Measurements from ENCODE around the gene PSMA6.
"Not testable (repeated sequence)": the region's sequence is repeated elsewhere in the genome, so short reads cannot be mapped to it uniquely, and the experiment has no call there.

Gene PSMA6

DNA sequence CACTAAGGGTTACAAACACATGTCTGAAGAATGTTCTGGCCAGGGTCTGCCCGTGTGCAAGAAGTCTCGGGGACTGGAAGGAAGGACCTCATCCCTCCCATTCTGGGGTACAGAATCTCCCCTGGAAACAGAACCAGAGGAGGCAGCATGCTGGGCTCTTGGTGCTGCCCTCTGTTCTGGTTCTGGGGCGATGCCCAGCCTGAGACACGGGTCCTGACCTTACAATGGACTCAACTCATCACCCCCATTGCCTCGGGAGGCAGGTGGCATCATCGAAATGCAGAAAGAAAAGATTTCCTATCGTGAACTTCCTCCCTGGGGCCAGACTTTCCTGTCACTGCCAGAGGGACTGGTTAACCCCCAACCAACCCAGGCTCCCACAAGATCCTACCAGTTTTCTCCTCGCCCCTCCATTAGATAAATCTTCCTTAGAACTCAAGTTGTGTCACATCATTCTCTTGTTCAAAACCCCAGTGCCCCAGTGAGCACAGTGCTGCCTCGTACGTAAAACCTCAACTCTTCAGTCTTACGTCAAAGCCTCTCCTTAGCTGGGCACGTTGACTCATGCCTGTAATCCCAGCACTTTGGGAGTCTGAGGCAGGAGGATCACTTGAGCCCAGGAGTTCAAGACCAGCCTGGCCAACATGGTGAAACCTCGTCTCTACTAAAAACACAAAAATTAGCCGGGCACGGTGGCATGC, 52.1 kb downstream of the PSMA6 start:
- DNase-seq, result no peak

DNA sequence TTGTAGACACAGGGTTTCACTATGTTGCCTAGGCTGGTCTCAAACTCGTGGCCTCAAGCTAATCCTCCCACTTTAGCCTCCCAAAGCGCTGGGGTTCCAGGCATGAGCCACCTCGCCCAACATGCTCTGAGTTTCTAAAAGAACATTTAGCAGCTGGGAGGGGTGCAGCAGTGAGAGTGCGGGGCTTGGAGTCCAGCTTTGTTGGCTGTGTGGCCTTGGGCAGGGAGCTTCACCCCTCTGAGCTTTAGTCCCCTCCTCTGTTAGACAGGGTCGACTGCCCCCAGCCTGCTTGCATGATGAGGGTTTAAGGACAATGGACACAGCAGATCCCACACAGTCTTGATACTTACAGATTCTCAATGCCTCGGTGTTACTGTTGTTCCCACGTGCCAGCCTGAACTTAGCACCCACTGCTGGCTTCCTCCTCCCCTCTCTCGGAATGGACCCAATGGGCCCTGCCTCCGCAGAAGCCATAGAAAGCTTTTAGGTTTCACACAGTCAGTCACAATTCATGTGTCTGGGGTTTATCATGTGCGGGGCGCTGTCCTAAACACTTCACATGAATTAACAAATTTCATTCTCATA, 54.6 kb downstream of the PSMA6 start:
- DNase-seq, result no peak

DNA sequence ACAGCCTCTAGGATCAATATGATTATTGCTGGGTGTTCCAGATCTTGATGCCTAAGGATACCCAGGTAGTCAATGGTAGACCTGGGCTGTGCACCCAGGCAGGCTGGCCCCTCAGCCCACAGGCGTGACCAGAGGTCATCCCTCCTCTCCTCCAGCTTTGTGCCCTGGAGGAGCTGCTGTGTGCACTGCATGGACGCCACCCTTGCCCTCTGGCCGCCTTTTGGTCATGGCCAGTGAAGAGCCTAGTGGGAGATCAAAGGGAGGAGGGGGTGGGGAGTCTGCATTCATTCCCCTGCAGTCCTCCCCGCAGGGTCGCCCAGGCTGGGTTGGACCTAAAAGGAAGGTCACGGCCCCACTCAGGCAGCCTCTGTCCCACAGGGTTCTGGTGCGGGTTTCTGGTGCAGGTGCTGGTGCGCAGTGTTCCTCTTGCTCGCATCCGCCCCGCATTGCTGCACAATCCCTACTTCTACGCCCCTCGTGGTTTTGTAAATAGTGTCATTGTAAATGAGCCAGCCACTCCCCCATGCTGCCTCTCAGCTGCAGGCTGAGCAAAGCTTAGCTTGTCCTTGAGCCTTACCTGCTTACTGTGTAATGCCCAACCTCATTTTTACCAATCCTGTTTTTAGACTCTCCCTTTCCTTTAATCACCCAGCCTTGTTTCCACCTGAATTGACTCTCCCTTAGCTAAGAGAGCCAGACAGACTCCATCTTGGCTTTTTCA, 55.3 kb downstream of the PSMA6 start:
- DNase-seq, result no peak

DNA sequence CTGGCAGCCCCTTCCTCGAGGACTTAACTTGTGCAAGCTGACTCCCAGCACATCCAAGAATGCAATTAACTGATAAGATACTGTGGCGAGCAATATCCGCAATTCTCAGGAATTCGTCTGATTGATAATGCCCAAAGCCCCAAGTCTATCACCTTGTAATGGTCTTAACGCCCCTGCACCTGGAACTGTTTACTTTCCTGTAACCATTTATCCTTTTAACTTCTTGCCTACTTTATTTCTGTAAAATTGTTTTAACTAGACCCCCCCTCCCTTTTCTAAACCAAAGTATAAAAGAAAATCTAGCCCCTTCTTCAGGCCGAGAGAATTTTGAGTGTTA, 55.8 kb downstream of the PSMA6 start:
- DNase-seq, result not testable (repeated sequence)

GRCh38 chr14:35349496-35350365, 57.5 kb downstream of the PSMA6 start:
- no peak for DNase-seq

GRCh38 chr14:35351497-35351896, 59.3 kb downstream of the PSMA6 start:
- DNase-seq, result no peak

- no peak for DNase-seq
Observed at GRCh38 chr14:35351897-35352273, 59.7 kb downstream of the PSMA6 start.

DNA sequence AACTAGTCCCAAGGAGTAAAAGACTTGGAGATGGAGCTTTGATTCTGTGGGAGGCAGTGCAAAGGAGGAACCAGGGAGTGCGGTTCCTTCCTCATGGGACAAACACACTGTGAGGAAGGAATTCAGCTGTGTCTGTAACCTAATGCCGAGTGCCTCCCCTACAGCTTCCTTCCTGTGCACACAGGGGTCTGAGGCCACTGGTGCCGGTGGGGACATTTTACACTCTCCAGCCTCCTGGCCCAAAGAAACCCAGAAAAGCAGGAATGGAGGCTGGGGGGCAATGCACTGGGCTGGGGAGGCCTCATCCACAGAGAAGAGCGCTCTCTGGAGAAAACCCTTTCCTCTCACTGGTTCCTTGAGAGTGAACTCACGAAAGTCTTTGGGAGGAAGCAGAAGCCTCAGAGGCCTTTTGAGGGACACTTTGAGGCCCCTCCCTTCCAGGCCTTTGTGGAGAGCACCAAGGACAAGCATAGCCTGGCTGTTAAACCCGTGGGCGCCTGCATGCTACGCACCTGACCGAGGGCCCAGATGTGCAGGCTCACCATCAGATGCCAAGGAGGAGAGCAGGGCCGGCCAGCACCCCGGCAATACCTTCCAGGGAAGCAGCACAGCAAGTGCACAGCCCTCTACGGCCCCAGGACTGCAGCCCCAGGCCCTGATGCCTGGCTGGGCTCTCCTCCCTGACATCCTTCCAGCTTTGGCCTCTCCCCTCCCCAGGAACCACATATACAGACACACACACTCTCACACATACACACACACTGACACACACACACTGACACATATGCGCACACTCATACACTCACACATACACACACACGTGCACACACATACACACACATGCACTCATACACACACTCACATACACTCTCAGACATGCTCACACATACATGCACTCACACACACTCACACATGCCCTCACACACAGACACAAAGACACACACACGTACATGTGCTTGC, 60.4 kb downstream of the PSMA6 start:
- DNase-seq, result no peak

DNA sequence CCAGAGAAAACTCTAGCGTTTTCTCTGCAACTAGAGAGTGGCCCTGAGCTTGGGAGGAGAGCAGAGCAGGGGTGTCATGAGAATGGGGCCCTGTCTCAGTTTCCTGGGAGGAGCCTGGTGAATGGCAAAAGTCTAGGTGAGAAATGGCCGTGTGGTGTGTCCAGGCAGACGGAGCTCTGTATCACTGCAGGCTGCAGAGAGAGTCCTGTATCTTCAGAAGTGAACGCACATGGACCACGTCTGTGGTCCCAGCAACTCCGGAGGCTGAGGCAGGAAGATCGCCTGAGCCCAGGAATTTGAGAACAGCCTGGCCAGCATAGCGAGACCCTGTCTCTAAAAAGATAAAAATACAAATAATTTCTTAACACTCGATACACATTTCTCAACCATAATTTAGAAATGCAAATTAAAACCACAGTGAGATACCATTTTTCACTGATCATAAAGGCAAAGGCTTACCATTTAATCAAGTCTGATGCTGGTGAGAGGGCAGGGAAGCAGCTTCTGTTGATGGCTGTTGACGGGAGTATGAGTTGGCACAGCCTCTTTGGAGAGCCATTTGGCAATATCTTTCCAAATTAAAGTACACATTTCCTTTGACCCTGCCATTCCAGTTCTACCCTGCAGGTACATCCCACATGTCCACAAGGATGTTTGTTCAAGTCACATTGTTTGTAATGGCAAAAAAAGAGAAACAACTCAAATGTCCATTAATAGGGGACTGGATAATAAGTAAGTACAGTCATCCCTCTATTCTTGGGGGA, 61.4 kb downstream of the PSMA6 start:
- no peak for DNase-seq

DNA sequence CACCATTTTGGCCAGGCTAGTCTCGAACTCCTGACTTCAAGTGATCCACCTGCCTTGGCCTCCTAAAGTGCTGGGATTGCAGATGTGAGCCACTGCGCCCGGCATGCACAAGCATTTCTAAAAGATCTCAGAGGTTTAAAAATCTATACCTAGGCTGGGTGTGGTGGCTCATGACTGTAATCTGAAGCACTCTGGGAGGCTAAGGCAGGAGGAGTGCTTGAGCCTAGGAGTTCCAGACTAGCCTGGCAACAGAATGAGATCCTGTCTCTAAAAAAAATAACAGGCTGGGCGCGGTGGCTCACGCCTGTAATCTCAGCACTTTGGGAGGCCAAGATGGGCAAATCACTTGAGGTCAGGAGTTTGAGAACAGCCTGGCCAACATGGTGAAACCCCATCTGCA, 63.1 kb downstream of the PSMA6 start:
- not testable (repeated sequence) for DNase-seq

DNA sequence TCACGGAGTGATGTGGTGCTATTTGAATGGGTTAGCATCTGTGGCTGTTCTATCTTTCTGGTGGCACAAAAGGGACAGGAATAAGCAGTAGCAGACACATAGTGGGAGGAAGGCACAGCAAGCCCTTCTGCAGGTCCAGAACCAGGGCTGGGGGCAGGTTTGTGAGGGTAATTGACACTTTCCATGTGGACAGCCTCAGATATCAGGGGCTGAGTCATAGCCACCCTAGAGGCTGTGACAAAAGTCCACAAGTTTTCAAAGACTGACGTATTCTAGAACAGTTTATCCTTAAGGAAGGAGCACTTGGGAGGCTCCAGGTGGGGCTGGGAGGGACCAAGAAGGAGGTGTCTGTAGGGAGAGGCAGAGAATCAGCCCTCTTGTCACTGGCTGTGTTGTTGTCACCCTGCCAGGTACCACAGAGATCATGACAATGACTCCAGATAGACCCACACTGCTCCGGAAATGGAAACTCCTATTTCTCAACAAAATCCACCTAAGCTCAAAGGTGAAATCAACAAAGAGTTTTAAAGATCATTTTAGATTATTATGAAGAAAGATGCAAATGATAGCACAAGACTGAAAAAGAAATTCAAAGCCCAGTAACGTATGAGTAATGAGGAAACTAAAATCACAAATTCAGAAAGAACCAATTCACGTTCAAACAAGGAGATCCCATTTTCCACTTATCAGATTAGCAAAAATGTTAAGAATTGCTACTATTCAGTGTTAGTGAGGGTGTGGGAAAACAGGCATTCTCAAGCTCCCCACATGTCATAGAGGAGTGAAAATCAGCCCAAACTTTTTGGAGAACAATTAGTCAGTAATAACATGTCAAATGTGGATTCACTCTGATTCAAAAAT, 64.0 kb downstream of the PSMA6 start:
- no peak for DNase-seq

- not testable (repeated sequence) for DNase-seq
Observed at GRCh38 chr14:35359655-35360054, 67.5 kb downstream of the PSMA6 start.

- DNase-seq, result no peak
Observed at GRCh38 chr14:35361141-35361480, 68.9 kb downstream of the PSMA6 start.

- DNase-seq, result no peak
Observed at GRCh38 chr14:35362450-35362849, 70.3 kb downstream of the PSMA6 start.

DNA sequence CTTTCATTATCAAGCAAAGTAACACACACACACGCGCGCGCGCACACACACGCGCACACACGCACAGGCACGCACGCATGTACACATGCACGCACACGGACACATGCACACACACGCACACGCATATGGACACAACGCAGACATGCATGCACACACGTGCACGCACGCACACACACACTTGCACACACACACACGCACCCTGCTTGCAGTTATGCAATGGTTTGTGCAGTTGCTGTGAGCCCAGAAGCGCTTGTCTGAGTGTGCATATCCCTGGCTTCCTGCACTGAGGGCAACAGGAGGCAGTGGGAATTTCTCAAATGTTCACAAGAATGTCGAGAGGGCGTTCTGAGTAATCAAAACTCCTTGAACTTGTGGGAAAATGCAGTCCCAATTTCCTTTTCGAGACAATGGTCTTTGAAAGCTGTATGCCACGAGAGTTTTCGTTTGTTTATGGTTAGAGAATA, 70.8 kb downstream of the PSMA6 start:
- no peak for DNase-seq

DNA sequence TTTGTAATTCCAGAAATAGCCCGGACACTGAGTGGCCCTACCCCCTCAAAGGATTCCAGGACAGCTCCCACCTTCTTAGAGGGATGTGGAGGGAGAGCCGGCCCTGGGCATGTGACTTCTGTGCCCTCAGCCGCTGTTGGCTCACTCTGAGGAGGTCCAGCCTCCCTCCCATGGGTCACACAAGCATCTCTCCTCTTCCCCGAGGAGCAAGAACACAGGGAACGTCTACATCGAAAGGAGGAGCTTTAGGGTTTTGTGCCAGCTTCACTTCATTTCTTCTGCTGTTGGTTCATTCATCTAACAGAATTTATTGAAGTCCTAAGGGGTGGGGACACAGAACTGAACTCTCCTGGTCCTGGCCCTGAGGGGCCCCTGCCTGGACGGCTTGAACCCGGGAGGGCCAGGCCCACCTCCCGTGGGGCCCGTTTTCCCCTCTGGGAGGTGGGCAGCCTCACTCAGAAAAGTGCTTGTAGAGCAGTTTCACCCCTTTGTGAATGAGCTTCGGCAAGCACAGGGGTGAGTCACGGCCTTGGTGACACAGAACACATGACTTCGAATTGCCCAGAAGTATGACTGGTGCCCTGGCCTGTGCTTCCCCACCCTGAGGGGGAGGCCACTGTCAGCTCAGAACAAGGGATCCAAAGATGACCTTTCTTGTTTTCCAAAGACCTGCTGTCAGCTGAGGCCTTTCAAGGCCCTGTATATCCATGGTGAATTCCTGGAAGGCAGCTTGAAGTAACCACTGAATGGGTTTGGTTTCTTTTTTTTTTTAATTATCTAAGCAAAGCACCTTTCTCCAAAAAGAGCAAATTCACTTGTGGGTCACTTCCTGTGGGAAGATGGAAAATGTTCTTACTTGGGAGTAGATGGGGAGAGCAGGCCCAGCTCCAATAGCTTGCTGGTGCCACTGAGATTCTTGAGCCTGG, 73.2 kb downstream of the PSMA6 start:
- DNase-seq, result peak in 1 of 5 donors; percentile 68

DNA sequence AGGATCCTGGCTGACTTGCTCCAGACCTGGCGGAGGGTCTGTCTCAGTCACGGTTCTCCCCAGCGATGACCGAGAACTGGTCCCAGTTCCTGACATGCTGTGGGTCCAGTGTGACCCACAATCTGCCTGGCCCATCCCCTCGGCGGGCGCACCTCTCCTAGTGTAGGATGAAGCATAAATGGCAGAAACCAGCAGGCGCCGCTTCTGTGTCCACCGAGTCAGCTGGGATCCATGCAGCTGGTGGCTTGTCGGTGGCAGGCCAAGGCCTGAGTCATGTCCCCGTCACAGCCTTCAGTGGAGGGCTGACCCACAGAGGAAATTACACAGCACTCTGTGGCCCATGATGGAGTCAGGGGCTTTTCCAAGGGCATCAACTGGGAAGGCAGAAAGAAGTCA, 73.9 kb downstream of the PSMA6 start:
- DNase-seq, result no peak

DNA sequence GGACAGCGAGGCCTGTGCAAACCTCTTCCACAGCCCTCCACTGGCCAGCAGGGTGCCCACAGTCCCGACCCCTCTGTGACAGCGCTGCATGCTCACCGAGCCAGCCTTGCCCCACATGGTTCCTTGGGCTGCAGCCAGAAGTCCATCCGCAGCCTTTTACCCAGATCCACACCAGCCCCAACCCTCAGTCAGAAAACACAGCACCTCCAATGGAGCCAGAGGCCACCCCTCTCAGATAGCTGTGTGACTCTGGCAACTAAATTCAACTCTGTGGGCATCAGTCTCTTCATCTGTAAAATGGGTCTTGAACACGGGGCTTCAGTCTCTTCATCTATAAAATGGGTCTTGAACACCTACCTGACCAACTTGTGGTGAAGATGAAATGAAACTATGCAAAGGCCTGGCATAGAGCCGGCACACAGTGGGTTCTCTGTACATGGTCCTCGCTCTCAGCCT, 74.4 kb downstream of the PSMA6 start:
- no peak for DNase-seq

GRCh38 chr14:35367056-35367372, 74.8 kb downstream of the PSMA6 start:
- no peak for DNase-seq
